GM12872 (cell line): ENCODE data around the gene SDF2L1.

Experiments used
- CTCF ChIP-seq: IDR thresholded peaks from 3 replicates; pipeline ENCODE4 v1.5.1; 2011; ENCODE audit warnings: low read depth, mild to moderate bottlenecking, low read length, moderate library complexity; ENCODE audit not compliant: insufficient read depth

The SDF2L1 gene

GRCh38 chr22:21650823-21651520, 8.9 kb downstream of the SDF2L1 start:
- no peak for TF ChIP-seq CTCF

- TF ChIP-seq CTCF = no peak
Observed at GRCh38 chr22:21651521-21652009, 9.5 kb downstream of the SDF2L1 start.

- no peak for TF ChIP-seq CTCF
Observed at GRCh38 chr22:21652010-21652546, 10.0 kb downstream of the SDF2L1 start.

GRCh38 chr22:21652547-21653545, 10.7 kb downstream of the SDF2L1 start:
- TF ChIP-seq CTCF = peak; percentile 34

- no peak for TF ChIP-seq CTCF
Observed at GRCh38 chr22:21657020-21657359, 14.9 kb downstream of the SDF2L1 start.

- TF ChIP-seq CTCF = peak; percentile 41; the same call in 2 of the 3 replicates
Observed at GRCh38 chr22:21657360-21658032, 15.4 kb downstream of the SDF2L1 start.

- TF ChIP-seq CTCF = no peak
Observed at GRCh38 chr22:21659864-21660525, 17.9 kb downstream of the SDF2L1 start.
